GM10847 (cell line): ENCODE measurements around the gene SOX30.

Experiments used
- POLR2A ChIP-seq: IDR thresholded peaks from 2 replicates; pipeline ENCODE4 v1.6.1; 2011; ENCODE audit not compliant: insufficient read length; ENCODE audit errors: extremely low read depth

Gene SOX30

GRCh38 chr5:157613385-157614245 is 38.6 kb downstream of the SOX30 start:
- no peak for TF ChIP-seq POLR2A

- no peak for TF ChIP-seq POLR2A
Observed at GRCh38 chr5:157612581-157612980, 39.7 kb downstream of the SOX30 start.

DNA sequence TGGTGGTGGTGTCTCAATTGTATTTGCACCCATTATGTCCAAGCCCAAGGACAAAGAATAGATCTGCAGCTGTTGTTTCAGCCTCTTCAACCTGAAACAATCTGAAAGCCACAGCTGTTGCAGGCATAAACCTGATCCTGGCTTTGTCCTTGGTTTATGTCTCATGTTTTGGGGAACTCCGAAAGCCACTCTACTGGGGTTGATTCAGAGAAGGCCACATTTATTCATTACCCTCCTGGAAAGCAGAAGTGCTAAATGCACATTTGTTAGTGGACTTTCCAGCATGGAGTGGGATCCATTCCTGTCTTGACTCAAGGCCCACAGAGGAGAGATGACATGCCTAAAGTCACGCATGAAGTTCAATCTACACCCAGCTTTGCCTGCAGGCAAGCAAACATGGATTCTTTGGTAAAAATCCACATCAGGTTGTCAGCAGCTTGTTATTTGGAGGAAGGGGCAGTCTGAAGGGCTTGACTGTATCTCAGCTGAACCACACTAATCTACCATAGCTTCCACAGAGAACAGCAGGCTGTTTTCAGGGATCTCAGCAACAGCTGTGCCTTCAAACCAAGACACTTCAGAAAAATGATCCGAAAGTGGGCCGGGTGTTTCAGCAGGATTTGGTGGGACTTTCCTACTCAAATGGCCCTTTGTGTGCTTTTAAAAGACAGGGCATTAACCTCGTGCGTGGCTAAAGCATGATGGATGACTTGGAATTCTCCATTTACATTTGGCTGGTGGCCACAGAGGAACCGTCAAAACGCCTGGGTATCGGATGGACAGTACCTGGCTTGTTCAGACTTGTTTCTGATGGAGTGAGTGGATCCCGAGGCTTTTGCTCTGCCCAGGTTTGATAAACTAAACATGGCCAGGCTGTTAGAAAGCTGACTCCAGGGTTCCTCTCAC is 40.4 kb downstream of the SOX30 start:
- no peak for TF ChIP-seq POLR2A

DNA sequence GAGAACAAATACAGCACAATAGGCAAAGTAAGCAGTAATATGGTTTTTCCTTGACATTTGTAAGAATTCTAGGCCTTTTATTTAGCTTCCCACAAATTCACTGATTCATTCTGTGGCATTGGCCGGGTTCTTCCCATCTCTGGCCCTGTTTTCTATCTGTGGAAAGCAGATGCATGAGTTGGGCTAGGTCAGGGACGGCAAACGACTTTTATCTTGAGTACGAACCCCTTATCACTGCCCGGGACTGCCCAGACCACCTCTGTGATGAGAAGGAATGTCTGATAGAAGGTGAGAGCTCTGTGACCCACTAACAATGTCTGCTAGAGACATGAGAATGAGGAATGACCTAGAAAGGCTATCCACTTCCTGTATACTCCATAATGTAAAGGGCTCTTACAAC is 41.2 kb downstream of the SOX30 start:
- TF ChIP-seq POLR2A, result no peak

DNA sequence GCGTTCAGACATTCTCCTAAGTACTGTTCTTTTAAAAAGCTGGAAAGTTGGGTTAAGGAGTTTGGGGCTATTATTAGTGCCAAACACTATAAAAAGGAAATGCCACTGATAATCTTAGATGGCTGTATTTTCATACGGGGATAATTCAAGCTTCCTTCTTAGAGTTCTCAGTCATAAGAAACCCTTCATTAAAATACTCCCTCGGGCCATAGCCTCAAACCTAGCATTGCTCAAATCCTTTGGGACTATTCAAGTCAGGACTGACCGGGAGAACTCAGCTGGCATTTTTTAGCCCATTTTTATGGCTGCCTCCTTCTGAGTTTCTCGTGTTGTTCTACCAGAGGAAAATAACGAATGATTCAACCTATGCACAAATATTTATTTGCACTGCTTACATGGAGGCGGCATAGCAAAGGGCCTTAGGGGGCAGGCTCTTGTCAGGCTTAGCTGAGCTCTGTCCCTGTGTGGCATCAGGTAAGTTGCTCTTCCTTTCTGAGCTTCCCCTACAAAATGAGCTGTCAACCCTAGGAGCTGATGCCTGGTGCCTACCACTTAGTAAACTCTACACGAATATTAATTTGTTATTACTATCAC is 43.2 kb downstream of the SOX30 start:
- TF ChIP-seq POLR2A, result no peak

GRCh38 chr5:157607371-157608161 is 44.7 kb downstream of the SOX30 start:
- no peak for TF ChIP-seq POLR2A

DNA sequence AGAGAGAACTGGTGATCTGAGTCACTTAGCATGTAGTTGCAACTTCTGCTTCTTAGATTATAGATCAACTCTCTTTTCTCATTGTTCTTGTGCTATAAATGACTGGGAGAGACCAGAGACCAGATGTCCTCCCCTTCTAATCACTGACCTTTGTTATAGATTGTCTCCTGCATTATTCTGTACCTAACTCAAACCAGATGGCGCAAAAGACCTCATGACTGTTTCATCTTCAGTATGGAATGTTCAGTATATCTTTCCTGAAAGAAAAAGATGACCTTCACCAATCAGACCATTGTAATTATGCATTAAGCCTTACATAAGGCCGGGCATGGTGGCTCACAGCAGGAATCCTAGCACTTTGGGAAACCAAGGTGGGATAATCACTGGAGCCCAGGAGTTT is 46.2 kb downstream of the SOX30 start:
- TF ChIP-seq POLR2A, result no peak

GRCh38 chr5:157603333-157604190 is 48.7 kb downstream of the SOX30 start:
- TF ChIP-seq POLR2A, result no peak

- TF ChIP-seq POLR2A, result no peak
Observed at GRCh38 chr5:157602505-157602904, 49.7 kb downstream of the SOX30 start.

- no peak for TF ChIP-seq POLR2A
Observed at GRCh38 chr5:157600252-157600651, 52.0 kb downstream of the SOX30 start.

DNA sequence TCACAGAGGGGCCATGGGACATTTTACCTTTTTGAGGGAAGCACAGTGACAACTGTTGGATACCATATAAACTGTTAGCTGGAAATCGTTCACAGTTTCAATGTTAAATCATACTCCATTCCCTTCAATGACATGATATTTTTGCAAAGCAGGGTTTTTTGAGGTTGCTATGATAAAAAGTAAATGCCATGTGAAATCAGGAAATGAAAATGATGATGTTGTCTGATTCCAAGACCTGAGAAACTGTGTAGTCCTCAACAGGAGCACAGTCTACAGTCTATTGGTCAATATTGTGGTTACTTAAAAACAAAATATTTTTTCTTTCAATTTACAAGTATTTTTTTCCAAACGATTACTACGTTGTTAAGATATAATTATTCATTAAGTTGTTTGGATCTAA is 52.7 kb downstream of the SOX30 start:
- TF ChIP-seq POLR2A, result no peak

DNA sequence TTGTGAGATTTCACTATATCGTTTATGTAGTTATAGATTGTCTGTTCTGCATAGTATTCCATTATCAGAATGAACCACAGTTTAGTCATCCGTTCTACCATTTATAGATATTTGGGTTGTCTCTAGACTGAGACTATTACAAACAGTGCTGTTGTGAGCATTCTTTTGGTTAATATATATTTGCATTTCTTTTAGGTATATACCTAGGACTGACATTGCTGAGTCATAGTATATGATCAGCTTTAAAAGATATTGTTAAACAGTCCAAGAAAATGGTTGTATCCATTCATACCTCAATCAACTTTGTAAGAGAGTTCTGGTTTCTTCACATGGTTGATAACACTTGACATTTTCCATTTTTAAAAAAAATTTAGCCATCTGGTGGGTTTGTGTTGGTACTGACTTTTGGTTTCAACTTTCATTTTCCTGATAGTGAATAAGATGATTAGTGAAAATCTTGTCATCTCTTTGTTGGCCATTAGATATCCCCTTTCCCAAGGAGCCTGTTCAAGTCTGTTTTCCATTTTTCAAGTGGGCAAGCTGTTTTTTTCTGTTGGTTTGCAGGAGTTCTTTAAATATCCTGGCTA is 53.8 kb downstream of the SOX30 start:
- TF ChIP-seq POLR2A, result no peak

GRCh38 chr5:157597277-157597676 is 55.0 kb downstream of the SOX30 start:
- TF ChIP-seq POLR2A, result no peak

- TF ChIP-seq POLR2A, result no peak
Observed at GRCh38 chr5:157596487-157596886, 55.8 kb downstream of the SOX30 start.
